ENCODE data around the gene CASQ1. TPM values are rescaled to one million over a fixed set of nuclear protein-coding genes. Genes with fewer than 3 reads are reported as not detected.

CASQ1 gene
- total and polyA plus RNA-seq, 2 of the 13 experiments (the other 11 are each of a cell fraction or from before 2014, with no cell fraction given): 0.09 to 0.20 TPM

- CTCF ChIA-PET (ENCODE audit: low intra/inter-chr PET ratio, low total read pairs): no interaction called here
- peaks cover 11 to 38% of the 10 kb centered on the region in 2 experiments; a peak in 4 of 5 replicates for H3K36me3 ChIP-seq (replicated peaks in 1 of 2; ENCODE audit: control insufficient read depth in 1 of 2, insufficient read depth in 2 of 2, low read length in 2 of 2)
- TF ChIP-seq TSC22D2 (CRISPR knock-in tag; IDR thresholded peaks at IDR 0.05; ENCODE audit: borderline replicate concordance): no peak
- no peak for TF ChIP-seq ZNF264 (CRISPR knock-in tag; IDR thresholded peaks at IDR 0.05)
- no peak for TF ChIP-seq ZBTB40 (IDR thresholded peaks at IDR 0.05)
- no peak for TF ChIP-seq ZBTB40 (CRISPR knock-in tag; IDR thresholded peaks at IDR 0.05)
- no peak for TF ChIP-seq RFX3 (CRISPR knock-in tag; IDR thresholded peaks at IDR 0.05)
- TF ChIP-seq ZSCAN25 (CRISPR knock-in tag; IDR thresholded peaks at IDR 0.05): no peak
- no peak for TF ChIP-seq PRDM10 (CRISPR knock-in tag; IDR thresholded peaks at IDR 0.05; ENCODE audit: low read depth)
- TF ChIP-seq FOXA3 (CRISPR knock-in tag; IDR thresholded peaks at IDR 0.05): no peak
- TF ChIP-seq, protein P1, sequence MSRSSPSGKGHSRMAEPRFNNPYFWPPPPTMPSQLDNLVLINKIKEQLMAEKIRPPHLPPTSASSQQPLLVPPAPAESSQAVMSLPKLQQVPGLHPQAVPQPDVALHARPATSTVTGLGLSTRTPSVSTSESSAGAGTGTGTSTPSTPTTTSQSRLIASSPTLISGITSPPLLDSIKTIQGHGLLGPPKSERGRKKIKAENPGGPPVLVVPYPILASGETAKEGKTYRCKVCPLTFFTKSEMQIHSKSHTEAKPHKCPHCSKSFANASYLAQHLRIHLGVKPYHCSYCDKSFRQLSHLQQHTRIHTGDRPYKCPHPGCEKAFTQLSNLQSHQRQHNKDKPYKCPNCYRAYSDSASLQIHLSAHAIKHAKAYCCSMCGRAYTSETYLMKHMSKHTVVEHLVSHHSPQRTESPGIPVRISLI (CRISPR knock-in tag; IDR thresholded peaks at IDR 0.05; ENCODE audit: borderline replicate concordance): no peak
- TF ChIP-seq ZNF230 (CRISPR knock-in tag; IDR thresholded peaks at IDR 0.05): no peak
- no peak for TF ChIP-seq SUZ12 (IDR thresholded peaks at IDR 0.05; ENCODE audit: low read depth, low read length)
- no peak for TF ChIP-seq SP2 (CRISPR knock-in tag; IDR thresholded peaks at IDR 0.05)
Measured at GRCh38 chr1:160244209-160244608, 53.8 kb downstream of the CASQ1 start.

More at GRCh38 chr1:160244209-160244608, 53.8 kb downstream of the CASQ1 start:
- Histone ChIP-seq H4K20me1 (ENCODE audit: insufficient read depth, low read length) (no peaks in the 10 kb centered on the region), H3K27me3 (ENCODE audit: control insufficient read depth in 1 of 2, insufficient read depth in 2 of 2, low read length in 2 of 2) (no peaks in the 10 kb centered on the region), H3K9ac (ENCODE audit: insufficient read depth, low read depth, low read length) (no peak overlapping the region), H3K27ac (ENCODE audit: extremely low read length, insufficient read depth, low read length) (no peak overlapping the region), H3K4me3 (replicated peaks in 1 of 3; ENCODE audit: insufficient read depth in 1 of 3, low read depth in 2 of 3, low read length in 3 of 3) (no peak overlapping the region), H3K9me3 (ENCODE audit: low read length) (no peaks in the 10 kb centered on the region), H3K4me1 (ENCODE audit: insufficient read depth, low read length) (no peaks in the 10 kb centered on the region), H3K4me2 (ENCODE audit: low read depth, low read length) (no peak overlapping the region), H3K79me2 (ENCODE audit: insufficient read depth, low read length) (peaks cover 29% of the 10 kb centered on the region), H2AFZ (ENCODE audit: low read length) (no peak overlapping the region)
- BruUV-seq (replicated peaks): no TSS peak
- intact Hi-C loops (cut with micrococcal nuclease; ENCODE audit: unreplicated experiment) (no loop called here), in situ Hi-C loops (cut with HindIII; ENCODE audit: extremely low pct_ligation_motif_present, low pct_unique_long_range_greater_than_20kb) (no loop called here)
- POLR2A ChIA-PET: no interaction called here
- DNase-seq (ENCODE audit: low spot score) (no peak), ATAC-seq (no peak), FAIRE-seq (no peak)
- 100% methylated on average over 1 of the region's 1 CpG for WGBS (ENCODE audit: low lambda C conversion rate)

Measured in HepG2 (cell line).